Suprapubic skin (tissue), 4 donors: ENCODE measurements around the gene TTI1. TPM values are rescaled to one million over a fixed set of nuclear protein-coding genes. Genes with fewer than 3 reads are reported as not detected.

ENCODE experiments used
- DNase-seq, 2 donors: peaks; one replicate each; pipeline ENCODE4 v3.0.0-alpha.2; 2019; ENCODE audit warnings: low spot score in 2 of 2
- H3K27ac ChIP-seq: fragments of 200-600 bp; sonication (generic); one replicate; pipeline ENCODE4 v1.5.1; 2019
- H3K27me3 ChIP-seq: fragments of 200-600 bp; sonication (generic); one replicate; pipeline ENCODE4 v1.5.1; 2019
- H3K36me3 ChIP-seq: fragments of 200-600 bp; sonication (generic); one replicate; pipeline ENCODE4 v1.5.1; 2019
- H3K4me1 ChIP-seq: fragments of 200-600 bp; sonication (generic); one replicate; pipeline ENCODE4 v1.5.1; 2019
- H3K4me3 ChIP-seq: fragments of 200-600 bp; sonication (generic); one replicate; pipeline ENCODE4 v1.5.1; 2019; ENCODE audit warnings: mild to moderate bottlenecking
- H3K9me3 ChIP-seq: fragments of 200-600 bp; sonication (generic); one replicate; pipeline ENCODE4 v1.5.1; 2019
- CTCF ChIP-seq, 2 donors: fragments of 200-600 bp in 1 of 2; fragments of 450-650 bp in 1 of 2; sonication (generic) in 1 of 2; IDR thresholded peaks; one replicate each; pipeline ENCODE4 v1.5.1; 2016 to 2019; ENCODE audit warnings: antibody characterized with exemption in 2 of 2, mild to moderate bottlenecking in 1 of 2, moderate library complexity in 1 of 2
- EP300 ChIP-seq: sonication (generic); formaldehyde crosslinking; IDR thresholded peaks from one replicate; pipeline ENCODE4 v1.6.1; 2017; ENCODE audit warnings: antibody characterized with exemption
- POLR2A ChIP-seq, 2 donors: fragments of 450-650 bp; IDR thresholded peaks; one replicate each; pipeline ENCODE4 v1.6.1; 2017; ENCODE audit warnings: antibody characterized with exemption in 2 of 2, mild to moderate bottlenecking in 2 of 2, moderate library complexity in 2 of 2
- POLR2AphosphoS5 ChIP-seq, 3 donors: sonication (generic); formaldehyde crosslinking; IDR thresholded peaks; one replicate each; pipeline ENCODE4 v1.6.1; 2017; ENCODE audit warnings: antibody characterized with exemption in 3 of 3
- WGBS: methylation state at CpG from one replicate; pipeline ENCODE4 v1.1.5; 2018; 5-methylcytosine and 5-hydroxymethylcytosine counted together
- total RNA-seq, 4 donors: library from RNA; depleted of rRNA; stranded (reverse); fragments of >200 nt; gene quantifications; one replicate each; pipeline ENCODE4 v1.1.0, GENCODE V29; 2016

Gene TTI1
- total RNA-seq, 4 donors from 2014 or later = 11.2 to 24.7 (median 17.1) TPM

DNA sequence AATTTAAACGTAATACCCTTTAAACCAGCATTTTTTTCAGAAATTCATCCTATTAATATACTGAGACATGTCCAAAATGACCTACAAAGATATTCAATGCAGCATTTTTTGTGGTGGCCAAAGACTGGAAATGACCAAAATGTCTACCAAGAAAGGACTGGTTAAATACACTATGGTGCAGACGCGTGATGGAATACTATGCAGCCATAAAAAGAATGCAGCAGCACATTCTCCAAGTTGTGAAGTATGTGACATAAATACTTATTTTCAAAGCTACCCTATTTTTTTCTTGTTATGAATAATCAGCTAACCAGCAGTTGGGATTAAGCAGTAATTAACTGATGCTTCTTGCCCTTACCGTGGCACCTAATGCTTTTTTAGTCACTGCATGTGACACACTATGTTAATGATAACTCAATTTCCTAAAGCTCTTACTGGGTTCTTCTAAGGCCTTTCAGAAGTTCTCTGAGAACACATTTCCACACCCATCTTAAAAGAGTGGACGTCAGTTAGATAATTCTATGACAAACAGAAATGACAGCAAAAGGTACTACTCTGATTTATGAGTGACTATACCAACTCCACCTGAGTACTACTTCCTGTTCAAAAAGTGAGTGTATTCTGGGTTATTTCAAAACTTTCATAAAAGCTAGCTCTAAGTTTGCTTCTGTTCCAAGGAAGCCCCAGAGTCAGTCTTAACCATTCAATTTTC is 24.9 kb downstream of the TTI1 start:
- WGBS = 90% methylated on average over 5 of the region's 5 CpGs
- no peak overlapping the region for H3K4me3 ChIP-seq
- no peak for TF ChIP-seq EP300
- TF ChIP-seq POLR2AphosphoS5 (IDR thresholded peaks at IDR 0.05) = no peak
- no peak for TF ChIP-seq POLR2A (IDR thresholded peaks at IDR 0.05)
- TF ChIP-seq CTCF (IDR thresholded peaks at IDR 0.05) = no peak
- peaks cover 47% of the 10 kb centered on the region for H3K36me3 ChIP-seq
- DNase-seq = no peak
- H3K27me3 ChIP-seq = no peaks in the 10 kb centered on the region
- no peaks in the 10 kb centered on the region for H3K9me3 ChIP-seq
- no peak overlapping the region for H3K27ac ChIP-seq
- H3K4me1 ChIP-seq = no peaks in the 10 kb centered on the region

DNA sequence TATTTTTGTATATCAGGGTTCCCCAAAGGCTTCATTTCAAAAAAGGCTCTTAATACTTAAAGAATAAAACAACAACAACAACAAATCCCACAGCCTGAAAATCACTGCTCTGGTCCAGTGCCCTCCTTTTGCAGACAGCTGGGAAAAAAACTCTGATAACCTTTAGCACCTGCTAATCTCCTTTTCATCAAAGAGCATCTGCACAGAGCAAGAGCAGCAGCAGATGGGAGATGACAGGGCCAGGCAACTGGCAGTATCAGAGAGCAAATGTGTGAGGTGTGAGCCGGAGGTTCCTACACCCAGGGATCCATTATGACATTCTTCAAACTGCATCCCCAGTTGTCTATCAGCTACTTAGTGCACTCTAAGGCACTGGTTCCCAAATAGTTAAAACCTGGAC is 25.7 kb downstream of the TTI1 start:
- no peaks in the 10 kb centered on the region for H3K4me1 ChIP-seq
- no peaks in the 10 kb centered on the region for H3K9me3 ChIP-seq
- H3K36me3 ChIP-seq = peaks cover 45% of the 10 kb centered on the region
- no peak overlapping the region for H3K4me3 ChIP-seq
- H3K27ac ChIP-seq = no peak overlapping the region
- 100% methylated on average over 1 of the region's 1 CpG for WGBS
- TF ChIP-seq EP300 (no peak), POLR2A (IDR thresholded peaks at IDR 0.05) (no peak), CTCF (IDR thresholded peaks at IDR 0.05) (no peak), POLR2AphosphoS5 (IDR thresholded peaks at IDR 0.05) (no peak)
- DNase-seq = no peak
- no peaks in the 10 kb centered on the region for H3K27me3 ChIP-seq

GRCh38 chr20:38005903-38006302 is 27.4 kb downstream of the TTI1 start:
- H3K4me1 ChIP-seq = no peaks in the 10 kb centered on the region
- H3K4me3 ChIP-seq = no peak overlapping the region
- TF ChIP-seq POLR2A (IDR thresholded peaks at IDR 0.05) (no peak), CTCF (IDR thresholded peaks at IDR 0.05) (no peak), EP300 (no peak), POLR2AphosphoS5 (IDR thresholded peaks at IDR 0.05) (no peak)

DNA sequence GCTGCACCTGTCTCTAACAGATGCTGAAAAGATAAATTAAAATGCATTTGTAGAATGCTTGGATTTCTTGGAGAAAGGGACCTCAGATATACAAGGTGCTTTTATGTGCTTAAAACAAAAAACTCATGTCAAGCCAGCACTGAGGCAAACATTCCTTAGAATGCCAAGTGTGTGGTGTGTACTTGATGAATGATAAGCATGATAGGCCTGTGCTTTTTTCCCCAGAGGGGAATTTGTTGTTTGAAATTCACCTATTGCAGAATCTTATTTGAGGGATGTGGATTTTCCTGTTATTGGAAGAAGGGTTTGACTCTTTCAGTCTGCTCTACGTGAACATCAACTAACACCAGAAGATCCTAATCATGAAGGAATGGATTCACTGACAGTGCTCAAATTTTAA is 28.8 kb downstream of the TTI1 start:
- no peaks in the 10 kb centered on the region for H3K4me1 ChIP-seq
- no peak for DNase-seq
- TF ChIP-seq POLR2A (IDR thresholded peaks at IDR 0.05) (no peak), EP300 (no peak), POLR2AphosphoS5 (IDR thresholded peaks at IDR 0.05) (no peak), CTCF (IDR thresholded peaks at IDR 0.05) (no peak)
- peaks cover 57% of the 10 kb centered on the region for H3K36me3 ChIP-seq
- WGBS = 61% methylated on average over 1 of the region's 1 CpG
- H3K4me3 ChIP-seq = no peak overlapping the region
- no peaks in the 10 kb centered on the region for H3K27me3 ChIP-seq
- no peak overlapping the region for H3K27ac ChIP-seq
- H3K9me3 ChIP-seq = no peaks in the 10 kb centered on the region

More at GRCh38 chr20:38005903-38006302, 27.4 kb downstream of the TTI1 start:
- no peaks in the 10 kb centered on the region for H3K9me3 ChIP-seq
- no peaks in the 10 kb centered on the region for H3K27me3 ChIP-seq
- no peak overlapping the region for H3K27ac ChIP-seq
- H3K36me3 ChIP-seq = peaks cover 46% of the 10 kb centered on the region
- WGBS = 83% methylated on average over 5 of the region's 5 CpGs
- DNase-seq = no peak

- Histone ChIP-seq H3K4me3 (no peak overlapping the region), H3K27me3 (no peaks in the 10 kb centered on the region), H3K4me1 (no peaks in the 10 kb centered on the region), H3K9me3 (no peaks in the 10 kb centered on the region), H3K27ac (no peak overlapping the region), H3K36me3 (peaks cover 74% of the 10 kb centered on the region)
- TF ChIP-seq POLR2A (IDR thresholded peaks at IDR 0.05) = no peak
- TF ChIP-seq POLR2AphosphoS5 (IDR thresholded peaks at IDR 0.05) = no peak
- no peak for TF ChIP-seq EP300
- TF ChIP-seq CTCF (IDR thresholded peaks at IDR 0.05) = no peak
- WGBS = 89% methylated on average over 8 of the region's 8 CpGs
- no peak for DNase-seq
These were observed 30.8 kb downstream of the TTI1 start for GRCh38 chr20:38002422-38002821.
